ENCODE results near the gene SALL1.

SALL1 gene

GRCh38 chr16:51184702-51185433 is 33.8 kb upstream of the SALL1 start:
- H3K9me3 ChIP-seq (ENCODE audit: insufficient read depth, low read length) = no peaks in the 10 kb centered on the region
- no peak overlapping the region for H3K4me3 ChIP-seq (ENCODE audit: low read length)
- H3K79me2 ChIP-seq (ENCODE audit: low read length) = no peaks in the 10 kb centered on the region
- no peak overlapping the region for H3K27ac ChIP-seq (ENCODE audit: low read length)
- no peak overlapping the region for H3K4me2 ChIP-seq (ENCODE audit: low read length)
- no peak overlapping the region for H3K9ac ChIP-seq (ENCODE audit: low read length)
- H4K20me1 ChIP-seq (ENCODE audit: insufficient read depth, low read length) = no peaks in the 10 kb centered on the region
- no peaks in the 10 kb centered on the region for H3K27me3 ChIP-seq (ENCODE audit: low read depth, low read length)
- H3K4me1 ChIP-seq (ENCODE audit: low read length) = no peaks in the 10 kb centered on the region
- no peaks in the 10 kb centered on the region for H3K36me3 ChIP-seq (replicated peaks; ENCODE audit: low read depth, low read length)
- no peak overlapping the region for H2AFZ ChIP-seq (ENCODE audit: low read depth, low read length)
- TF ChIP-seq, protein P1, sequence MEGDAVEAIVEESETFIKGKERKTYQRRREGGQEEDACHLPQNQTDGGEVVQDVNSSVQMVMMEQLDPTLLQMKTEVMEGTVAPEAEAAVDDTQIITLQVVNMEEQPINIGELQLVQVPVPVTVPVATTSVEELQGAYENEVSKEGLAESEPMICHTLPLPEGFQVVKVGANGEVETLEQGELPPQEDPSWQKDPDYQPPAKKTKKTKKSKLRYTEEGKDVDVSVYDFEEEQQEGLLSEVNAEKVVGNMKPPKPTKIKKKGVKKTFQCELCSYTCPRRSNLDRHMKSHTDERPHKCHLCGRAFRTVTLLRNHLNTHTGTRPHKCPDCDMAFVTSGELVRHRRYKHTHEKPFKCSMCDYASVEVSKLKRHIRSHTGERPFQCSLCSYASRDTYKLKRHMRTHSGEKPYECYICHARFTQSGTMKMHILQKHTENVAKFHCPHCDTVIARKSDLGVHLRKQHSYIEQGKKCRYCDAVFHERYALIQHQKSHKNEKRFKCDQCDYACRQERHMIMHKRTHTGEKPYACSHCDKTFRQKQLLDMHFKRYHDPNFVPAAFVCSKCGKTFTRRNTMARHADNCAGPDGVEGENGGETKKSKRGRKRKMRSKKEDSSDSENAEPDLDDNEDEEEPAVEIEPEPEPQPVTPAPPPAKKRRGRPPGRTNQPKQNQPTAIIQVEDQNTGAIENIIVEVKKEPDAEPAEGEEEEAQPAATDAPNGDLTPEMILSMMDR (IDR thresholded peaks at IDR 0.05; ENCODE audit: low read depth, low read length) = no peak
- no peak for TF ChIP-seq EZH2phosphoT487 (IDR thresholded peaks at IDR 0.05; ENCODE audit: low read depth)

DNA sequence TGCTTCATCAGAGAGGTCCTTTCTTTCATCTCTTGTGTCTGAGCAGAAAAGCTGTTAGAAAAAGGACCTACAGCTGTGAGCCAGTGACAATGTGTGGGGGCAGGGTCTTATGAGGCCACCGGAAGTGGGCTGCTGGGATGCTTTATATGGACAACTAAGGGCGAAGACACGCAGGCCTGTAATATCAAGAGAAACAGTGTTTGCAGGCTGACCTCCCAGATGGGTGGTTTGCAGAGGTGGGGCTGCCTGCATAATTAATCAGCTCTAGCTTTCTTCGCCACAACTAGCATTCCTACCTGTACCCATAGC is 30.4 kb upstream of the SALL1 start:
- no peak for TF ChIP-seq EZH2phosphoT487 (IDR thresholded peaks at IDR 0.05; ENCODE audit: low read depth)
- TF ChIP-seq, protein P1 (IDR thresholded peaks at IDR 0.05; ENCODE audit: low read depth, low read length) = no peak
- Histone ChIP-seq H3K4me2 (ENCODE audit: low read length) (no peak overlapping the region), H3K36me3 (replicated peaks; ENCODE audit: low read depth, low read length) (no peaks in the 10 kb centered on the region), H3K27me3 (ENCODE audit: low read depth, low read length) (no peaks in the 10 kb centered on the region), H3K27ac (ENCODE audit: low read length) (no peak overlapping the region), H3K9me3 (ENCODE audit: insufficient read depth, low read length) (no peaks in the 10 kb centered on the region), H3K4me1 (ENCODE audit: low read length) (no peaks in the 10 kb centered on the region), H3K4me3 (ENCODE audit: low read length) (no peak overlapping the region), H2AFZ (ENCODE audit: low read depth, low read length) (no peak overlapping the region), H3K9ac (ENCODE audit: low read length) (no peak overlapping the region), H3K79me2 (ENCODE audit: low read length) (no peaks in the 10 kb centered on the region), H4K20me1 (ENCODE audit: insufficient read depth, low read length) (no peaks in the 10 kb centered on the region)

- TF ChIP-seq, protein P1 (IDR thresholded peaks at IDR 0.05; ENCODE audit: low read depth, low read length) = no peak
- TF ChIP-seq EZH2phosphoT487 (IDR thresholded peaks at IDR 0.05; ENCODE audit: low read depth) = no peak
- H3K27ac ChIP-seq (ENCODE audit: low read length) = no peak overlapping the region
These were observed 29.8 kb upstream of the SALL1 start for GRCh38 chr16:51180719-51181502.

DNA sequence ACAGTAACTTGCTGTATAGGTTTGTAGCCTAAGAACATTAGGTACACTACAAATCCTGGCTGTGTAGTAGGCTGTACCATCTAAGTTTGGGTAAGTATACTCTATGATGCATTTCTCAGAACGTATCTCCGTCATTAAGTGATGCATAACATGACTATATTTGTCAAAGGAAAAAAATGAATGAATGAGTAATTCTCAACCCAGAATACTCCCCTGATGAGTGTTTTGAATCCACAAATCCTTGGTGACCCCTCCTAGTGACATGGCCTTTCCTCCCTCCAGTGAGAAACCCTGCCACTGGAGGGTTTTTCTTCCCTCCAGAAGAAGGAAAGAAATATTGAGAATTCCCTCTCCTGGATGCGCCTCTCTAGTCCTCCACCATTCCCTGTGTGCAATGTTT is 24.0 kb upstream of the SALL1 start:
- Histone ChIP-seq H4K20me1 (ENCODE audit: insufficient read depth, low read length) (no peaks in the 10 kb centered on the region), H3K27me3 (ENCODE audit: low read depth, low read length) (no peaks in the 10 kb centered on the region), H3K4me3 (ENCODE audit: low read length) (no peak overlapping the region), H3K4me1 (ENCODE audit: low read length) (no peaks in the 10 kb centered on the region), H3K79me2 (ENCODE audit: low read length) (no peaks in the 10 kb centered on the region), H3K36me3 (replicated peaks; ENCODE audit: low read depth, low read length) (no peaks in the 10 kb centered on the region), H3K9ac (ENCODE audit: low read length) (no peak overlapping the region), H3K27ac (ENCODE audit: low read length) (no peak overlapping the region), H3K9me3 (ENCODE audit: insufficient read depth, low read length) (no peaks in the 10 kb centered on the region), H2AFZ (ENCODE audit: low read depth, low read length) (no peak overlapping the region), H3K4me2 (ENCODE audit: low read length) (no peak overlapping the region)
- TF ChIP-seq EZH2phosphoT487 (IDR thresholded peaks at IDR 0.05; ENCODE audit: low read depth) = no peak
- TF ChIP-seq, protein P1 (IDR thresholded peaks at IDR 0.05; ENCODE audit: low read depth, low read length) = no peak

More at GRCh38 chr16:51180719-51181502, 29.8 kb upstream of the SALL1 start:
- H3K27me3 ChIP-seq (ENCODE audit: low read depth, low read length) = no peaks in the 10 kb centered on the region
- H3K79me2 ChIP-seq (ENCODE audit: low read length) = no peaks in the 10 kb centered on the region
- no peak overlapping the region for H3K9ac ChIP-seq (ENCODE audit: low read length)
- H3K4me2 ChIP-seq (ENCODE audit: low read length) = no peak overlapping the region
- H2AFZ ChIP-seq (ENCODE audit: low read depth, low read length) = no peak overlapping the region
- no peaks in the 10 kb centered on the region for H4K20me1 ChIP-seq (ENCODE audit: insufficient read depth, low read length)
- no peak overlapping the region for H3K4me3 ChIP-seq (ENCODE audit: low read length)
- H3K36me3 ChIP-seq (replicated peaks; ENCODE audit: low read depth, low read length) = no peaks in the 10 kb centered on the region
- H3K4me1 ChIP-seq (ENCODE audit: low read length) = no peaks in the 10 kb centered on the region
- no peaks in the 10 kb centered on the region for H3K9me3 ChIP-seq (ENCODE audit: insufficient read depth, low read length)

All from OCI-LY3 (cell line).